GM11168 (cell line): ENCODE data around the gene NINJ1.
"Not testable (repeated sequence)": the region's sequence is repeated elsewhere in the genome, so short reads cannot be mapped to it uniquely, and the experiment has no call there.

Source experiments
- in situ Hi-C: fragments of 300-500 bp; cut with MboI; formaldehyde crosslinking; loops from one replicate; pipeline ENCODE4 v1.12.0; 2022; ENCODE audit warnings: low sequenced_read_pairs; ENCODE audit not compliant: unreplicated experiment

NINJ1 gene

DNA sequence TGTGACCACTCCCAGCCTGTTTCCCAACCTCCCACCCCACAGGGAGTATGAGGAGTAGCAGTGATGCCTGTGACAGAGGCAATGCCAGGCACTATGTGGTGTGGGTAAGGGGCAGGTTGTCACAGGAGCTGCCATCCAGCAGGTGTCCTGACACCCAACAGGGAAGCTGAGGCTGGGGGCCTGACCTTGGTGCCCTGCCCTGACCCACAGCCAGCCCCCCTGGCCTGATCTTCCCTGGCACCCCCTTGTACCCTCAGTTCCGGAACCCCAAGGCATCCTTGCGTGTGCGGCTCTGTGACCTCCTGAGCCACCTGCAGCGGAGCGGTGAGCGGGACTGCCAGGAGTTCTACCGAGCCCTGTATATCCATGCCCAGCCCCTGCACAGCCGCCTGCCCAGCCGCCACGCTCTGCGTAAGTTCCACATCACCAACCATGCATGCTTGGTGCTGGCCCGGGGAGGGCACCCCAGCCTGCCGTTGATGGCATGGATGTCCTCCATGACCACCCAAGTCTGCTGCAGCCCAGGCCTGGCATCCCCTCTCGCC is 23.7 kb downstream of the NINJ1 start:
- in situ Hi-C loops, result no loop called here

GRCh38 chr9:93108291-93109041 is 25.6 kb downstream of the NINJ1 start:
- in situ Hi-C loops, result no loop called here

- in situ Hi-C loops, result no loop called here
Observed at GRCh38 chr9:93107825-93108161, 26.3 kb downstream of the NINJ1 start.

DNA sequence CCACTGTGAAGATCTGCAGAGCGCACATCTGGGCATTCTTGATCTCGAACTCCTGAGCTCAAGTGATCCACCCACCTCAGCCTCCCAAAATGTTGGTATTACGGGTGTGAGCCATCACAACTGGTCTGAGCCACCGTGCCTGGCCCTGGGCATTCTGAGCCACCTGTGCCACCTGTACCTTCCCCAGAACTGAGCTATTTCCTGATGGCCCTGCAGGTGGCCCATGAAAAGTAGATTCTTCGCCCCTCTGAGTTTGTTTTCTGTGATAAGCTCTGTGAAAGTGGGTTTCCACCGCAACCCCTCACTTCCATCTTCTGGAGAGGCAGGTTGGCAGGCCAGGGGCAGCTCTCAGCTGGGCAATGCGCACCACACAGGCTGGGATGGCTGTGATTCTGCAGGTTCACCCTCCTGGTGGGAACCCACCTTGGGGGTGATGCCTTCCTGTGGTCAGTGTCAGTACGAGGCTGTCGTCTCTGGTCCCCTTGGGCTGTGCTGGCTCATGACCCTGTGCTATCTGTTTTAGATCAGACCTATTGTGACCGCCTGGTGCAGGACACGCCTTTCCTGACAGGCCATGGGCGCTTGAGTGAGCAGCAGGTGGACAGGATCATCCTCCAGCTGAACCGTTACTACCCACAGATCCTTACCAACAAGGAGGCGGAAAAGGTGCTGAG is 26.8 kb downstream of the NINJ1 start:
- in situ Hi-C loops, result no loop called here

GRCh38 chr9:93105620-93106019 is 28.4 kb downstream of the NINJ1 start:
- in situ Hi-C loops, result no loop called here

GRCh38 chr9:93101086-93101485 is 33.0 kb downstream of the NINJ1 start:
- in situ Hi-C loops, result not testable (repeated sequence)

- in situ Hi-C loops, result no loop called here
Observed at GRCh38 chr9:93100276-93100636, 33.8 kb downstream of the NINJ1 start.

- in situ Hi-C loops, result no loop called here
Observed at GRCh38 chr9:93099551-93100275, 34.3 kb downstream of the NINJ1 start.

DNA sequence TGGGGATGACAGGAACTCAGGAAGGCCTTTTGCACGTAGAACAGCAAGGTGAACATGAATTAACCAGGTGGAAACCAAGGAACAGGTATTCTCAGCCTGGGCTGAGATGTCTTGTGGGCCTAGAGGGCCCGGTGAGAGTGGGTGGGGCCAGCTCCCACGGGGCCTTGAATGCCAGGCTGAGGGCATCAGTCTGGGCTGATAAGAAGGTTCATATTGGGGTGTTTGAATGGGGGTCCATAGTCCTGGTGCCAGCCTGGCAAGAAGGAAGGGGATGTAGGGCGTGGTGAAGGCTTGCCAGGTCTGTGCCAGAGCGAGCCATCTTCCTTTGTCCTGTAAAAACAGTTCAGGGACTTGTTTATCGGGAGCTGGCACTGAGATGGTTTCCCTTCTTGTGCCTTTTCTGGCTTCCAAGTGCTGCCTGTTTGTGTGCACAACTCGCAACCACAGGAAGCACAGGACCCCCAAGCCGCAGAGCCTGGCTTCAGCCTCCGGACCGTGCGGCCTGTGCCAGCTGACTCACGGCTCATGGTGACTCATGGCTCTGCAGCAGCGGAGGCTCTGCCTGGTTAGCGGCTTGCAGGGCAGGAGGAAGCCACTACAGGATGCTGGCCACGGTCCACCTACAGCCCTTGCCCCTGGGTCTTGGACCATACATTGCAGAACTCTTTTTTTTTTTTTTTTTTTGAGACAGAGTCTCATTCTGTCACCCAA is 35.7 kb downstream of the NINJ1 start:
- in situ Hi-C loops, result no loop called here

GRCh38 chr9:93097511-93098201 is 36.4 kb downstream of the NINJ1 start:
- in situ Hi-C loops, result no loop called here

GRCh38 chr9:93096811-93097382 is 37.2 kb downstream of the NINJ1 start:
- in situ Hi-C loops, result no loop called here

DNA sequence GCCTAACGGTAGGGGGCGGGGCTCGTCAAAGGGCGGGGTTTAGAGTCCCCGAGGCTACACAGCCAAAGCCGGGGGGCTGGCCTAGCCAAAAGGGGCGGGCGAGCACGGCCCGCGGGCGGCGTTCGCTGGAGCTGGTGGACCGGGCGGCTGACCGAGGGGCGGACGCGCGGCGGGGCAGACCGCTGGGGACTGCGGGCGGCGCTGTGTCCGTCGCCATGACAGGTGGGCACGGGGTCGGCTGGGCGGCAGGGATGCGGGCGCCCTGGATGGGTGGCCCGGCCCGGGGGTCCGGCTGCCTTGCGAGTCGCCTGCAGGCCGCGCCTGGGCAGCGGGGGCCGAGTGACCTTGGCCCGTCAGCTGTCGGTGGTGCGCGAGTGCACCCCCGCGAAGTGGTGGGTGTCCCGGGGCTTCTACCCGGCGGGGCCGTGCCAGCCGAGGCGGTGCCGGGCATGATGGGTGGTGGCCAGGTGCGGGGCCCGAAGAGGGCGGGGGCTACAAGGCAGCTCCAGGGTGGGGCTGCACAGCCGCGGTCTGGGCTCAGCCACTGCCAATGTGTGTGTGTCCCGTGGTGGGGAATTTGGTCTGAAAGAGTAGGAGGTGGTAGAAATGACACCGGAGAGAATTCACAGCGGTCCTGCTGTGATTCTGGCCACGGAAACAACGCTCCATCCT is 37.8 kb downstream of the NINJ1 start, which contains the start of gene CARD19:
CARD19 (plus strand) TSS at position 87 of the 672 bp plus-strand sequence; CDS start at position 216, 129 bp downstream.
- in situ Hi-C loops, result no loop called here

- in situ Hi-C loops, result no loop called here
Observed at GRCh38 chr9:93095205-93096130, 38.6 kb downstream of the NINJ1 start.

GRCh38 chr9:93094658-93095204 is 39.3 kb downstream of the NINJ1 start:
- in situ Hi-C loops, result no loop called here

DNA sequence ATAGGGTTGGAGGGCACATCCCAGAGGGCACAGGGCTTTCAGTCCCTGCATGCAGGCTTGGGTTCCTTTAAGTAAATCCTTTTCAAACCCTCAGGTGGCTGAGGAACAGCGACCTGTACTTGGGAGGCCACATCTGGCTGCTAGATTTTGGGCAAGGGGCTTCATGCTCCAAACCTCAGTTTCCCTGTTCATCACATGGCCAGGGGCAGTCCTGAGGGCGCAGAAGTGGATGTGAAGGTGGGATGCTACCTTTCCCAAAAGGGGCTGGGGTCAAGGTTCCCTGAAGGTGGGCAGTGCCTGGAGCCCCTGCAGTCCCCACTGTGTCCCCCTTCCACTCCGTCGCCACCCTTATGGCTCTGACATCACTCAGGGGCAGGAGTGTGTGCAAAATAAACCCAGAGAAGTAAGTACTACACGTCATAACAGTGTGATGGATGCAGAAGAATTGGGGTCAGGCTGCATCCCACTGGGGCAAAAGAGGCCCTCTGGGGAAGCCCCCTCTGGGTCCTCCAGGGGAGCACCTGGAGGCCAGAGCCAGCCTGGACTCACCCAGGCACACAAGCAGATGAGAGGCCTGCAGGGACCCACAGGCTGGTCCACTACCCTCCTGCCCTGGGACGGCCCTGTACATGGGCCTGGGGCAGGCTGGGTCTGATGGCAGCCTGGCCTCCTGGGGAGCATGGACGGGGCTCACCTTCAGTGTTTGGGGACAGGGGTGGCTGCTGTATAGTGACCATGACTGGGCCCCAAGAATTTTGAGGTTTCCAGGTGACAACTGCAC is 40.0 kb downstream of the NINJ1 start:
- in situ Hi-C loops, result no loop called here

GRCh38 chr9:93093127-93093876 is 40.7 kb downstream of the NINJ1 start:
- in situ Hi-C loops, result no loop called here
